Measurements from ENCODE around the gene WNT5A.
"Not testable (repeated sequence)": the region's sequence is repeated elsewhere in the genome, so short reads cannot be mapped to it uniquely, and the experiment has no call there.

The WNT5A gene

GRCh38 chr3:55505102-55505501 lies 18.0 kb upstream of the WNT5A start:
- not testable (repeated sequence) for DNase-seq

- no peak for DNase-seq
Observed at GRCh38 chr3:55501905-55502304, 14.8 kb upstream of the WNT5A start.

GRCh38 chr3:55500555-55501330 lies 13.6 kb upstream of the WNT5A start:
- DNase-seq = no peak

GRCh38 chr3:55498520-55498919 lies 11.4 kb upstream of the WNT5A start:
- DNase-seq = no peak

GRCh38 chr3:55497250-55497649 lies 10.1 kb upstream of the WNT5A start:
- DNase-seq = no peak

- no peak for DNase-seq
Observed at GRCh38 chr3:55494976-55495375, 7.9 kb upstream of the WNT5A start.

- no peak for DNase-seq
Observed at GRCh38 chr3:55492976-55493375, 5.9 kb upstream of the WNT5A start.

GRCh38 chr3:55491296-55491816 lies 4.2 kb upstream of the WNT5A start:
- DNase-seq = no peak

- DNase-seq = no peak
Observed at GRCh38 chr3:55490276-55490913, 3.3 kb upstream of the WNT5A start.

GRCh38 chr3:55489798-55490132 lies 2.7 kb upstream of the WNT5A start:
- no peak for DNase-seq

GRCh38 chr3:55488398-55489055 lies 1.4 kb upstream of the WNT5A start:
- peak in 1 of 2 experiments; percentile 3 for DNase-seq

- DNase-seq = peak in 1 of 2 experiments; percentile 13
Observed at GRCh38 chr3:55487381-55488241, 505 bp upstream of the WNT5A start.

GRCh38 chr3:55486101-55486856 lies 827 bp downstream of the WNT5A start:
- no peak for DNase-seq

GRCh38 chr3:55484801-55485791 lies 2.0 kb downstream of the WNT5A start:
- peak in 1 of 2 experiments; percentile 2 for DNase-seq

GRCh38 chr3:55484191-55484689 lies 2.9 kb downstream of the WNT5A start:
- no peak for DNase-seq

- DNase-seq = no peak
Observed at GRCh38 chr3:55483196-55484095, 3.7 kb downstream of the WNT5A start.

GRCh38 chr3:55482496-55483195 lies 4.5 kb downstream of the WNT5A start:
- DNase-seq = no peak

- DNase-seq = no peak
Observed at GRCh38 chr3:55481744-55482495, 5.2 kb downstream of the WNT5A start.
